Activated CD8-positive, alpha-beta memory T cell treated with anti-CD3 and anti-CD28 coated beads, Interleukin-2, amount 50 U/mL, for 24 hours (primary cell): ENCODE data around the gene ARHGAP23.

ENCODE experiments used
- DNase-seq: peaks from one replicate; pipeline ENCODE4 v3.0.0-alpha.2; 2020; ENCODE audit errors: extremely low read depth

ARHGAP23 gene

DNA sequence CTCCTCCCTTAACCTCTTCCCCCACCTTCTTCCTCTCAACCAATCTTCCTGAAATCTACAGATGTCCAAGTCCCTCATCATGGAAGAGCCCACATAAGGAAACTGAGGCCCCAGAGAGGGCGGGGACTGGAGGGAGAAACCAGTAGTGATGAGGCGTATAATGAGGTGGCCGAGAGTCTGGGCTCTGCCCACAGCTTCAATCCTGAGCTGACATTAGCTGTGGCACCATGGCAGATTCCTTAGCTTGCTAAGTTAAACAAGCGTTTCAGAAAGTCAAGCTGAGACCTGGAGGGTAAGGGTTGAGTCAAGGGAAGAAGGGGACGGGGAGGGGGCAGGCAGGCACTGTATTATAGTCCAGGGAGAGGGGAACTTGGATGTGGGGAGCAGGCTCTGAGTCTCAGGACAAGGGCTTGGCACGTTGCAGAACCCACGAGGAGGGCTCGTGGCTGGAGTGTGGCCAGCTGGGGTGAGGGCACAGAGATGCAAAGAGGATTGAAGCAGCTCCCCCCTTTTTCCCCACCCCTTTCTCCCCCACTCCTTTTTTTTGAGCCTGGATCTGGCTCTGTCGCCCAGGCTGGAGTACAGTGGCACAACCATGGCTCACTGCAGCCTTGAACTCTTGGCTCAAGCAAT, 13.3 kb downstream of the ARHGAP23 start:
- no peak for DNase-seq

DNA sequence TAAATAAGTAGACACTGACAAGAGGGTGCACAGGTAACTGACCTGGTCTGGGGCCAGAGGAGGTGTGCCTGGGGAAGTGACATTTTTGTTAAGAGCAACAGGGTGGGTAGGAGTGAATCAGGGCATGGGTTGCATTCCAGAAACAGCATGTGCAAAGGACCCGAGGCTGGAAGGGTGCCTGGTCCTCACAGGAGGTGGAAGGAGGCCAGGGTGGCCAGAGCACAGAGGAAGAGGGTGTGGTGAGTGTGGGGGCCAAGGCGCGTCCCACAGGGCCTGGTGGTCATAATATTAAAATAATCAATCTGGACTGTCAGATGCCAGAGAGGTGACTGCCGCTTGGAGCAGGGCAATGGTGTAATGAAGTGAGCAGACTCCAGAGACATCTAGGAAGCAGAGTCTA, 14.3 kb downstream of the ARHGAP23 start:
- no peak for DNase-seq

DNA sequence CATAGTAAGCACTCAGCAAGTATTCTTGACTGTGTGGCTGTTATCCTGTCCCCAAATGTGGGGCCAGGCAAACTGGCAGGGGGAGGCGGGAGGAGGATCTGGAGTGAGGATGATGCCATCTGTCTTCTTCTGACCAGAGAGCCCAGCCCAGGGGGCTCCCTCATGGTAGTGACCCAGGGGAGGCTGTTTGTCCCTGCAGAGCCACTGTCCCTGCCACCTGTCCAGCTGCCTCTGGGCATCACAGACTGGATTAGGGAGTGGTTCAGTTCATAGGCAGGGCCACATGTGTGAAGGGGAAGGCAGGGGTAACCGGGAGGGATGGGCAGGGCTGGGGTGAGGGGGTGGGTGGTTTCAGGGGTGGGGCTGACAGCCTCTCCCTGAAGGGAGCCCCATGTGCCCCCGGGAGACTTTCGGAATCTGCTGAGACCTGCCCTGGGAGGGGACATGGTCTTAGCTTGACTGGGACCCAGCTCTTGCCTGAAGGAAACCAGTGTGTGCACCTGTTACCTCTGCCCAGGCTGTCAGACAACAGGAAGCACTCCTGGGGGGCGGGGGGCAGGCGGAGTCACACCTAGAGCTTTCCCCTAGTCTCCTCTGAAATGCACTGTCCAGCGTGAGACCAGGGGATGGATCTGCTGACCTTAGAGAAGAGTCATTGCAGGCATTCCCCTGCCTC, 15.2 kb downstream of the ARHGAP23 start:
- no peak for DNase-seq

DNA sequence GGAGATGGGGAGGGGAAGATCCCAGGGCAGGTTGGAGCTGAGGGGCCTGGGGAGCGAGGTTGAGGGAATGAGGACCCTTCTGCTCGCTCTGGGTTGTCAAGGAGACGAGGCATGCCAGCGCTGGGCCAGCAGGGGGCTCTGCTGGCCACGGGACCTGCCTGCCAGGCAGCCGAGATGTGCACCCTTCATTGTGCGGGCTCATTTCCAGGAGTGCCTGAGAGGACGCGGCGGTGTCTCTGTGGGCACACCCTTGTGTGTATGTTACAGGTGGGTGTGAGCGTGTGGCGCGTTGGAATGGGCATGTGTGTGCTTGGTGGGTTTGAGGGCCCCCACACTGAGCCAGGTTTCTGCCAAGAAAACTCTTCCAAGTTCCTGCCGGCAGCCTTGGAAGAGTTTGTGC, 15.9 kb downstream of the ARHGAP23 start:
- DNase-seq = no peak

DNA sequence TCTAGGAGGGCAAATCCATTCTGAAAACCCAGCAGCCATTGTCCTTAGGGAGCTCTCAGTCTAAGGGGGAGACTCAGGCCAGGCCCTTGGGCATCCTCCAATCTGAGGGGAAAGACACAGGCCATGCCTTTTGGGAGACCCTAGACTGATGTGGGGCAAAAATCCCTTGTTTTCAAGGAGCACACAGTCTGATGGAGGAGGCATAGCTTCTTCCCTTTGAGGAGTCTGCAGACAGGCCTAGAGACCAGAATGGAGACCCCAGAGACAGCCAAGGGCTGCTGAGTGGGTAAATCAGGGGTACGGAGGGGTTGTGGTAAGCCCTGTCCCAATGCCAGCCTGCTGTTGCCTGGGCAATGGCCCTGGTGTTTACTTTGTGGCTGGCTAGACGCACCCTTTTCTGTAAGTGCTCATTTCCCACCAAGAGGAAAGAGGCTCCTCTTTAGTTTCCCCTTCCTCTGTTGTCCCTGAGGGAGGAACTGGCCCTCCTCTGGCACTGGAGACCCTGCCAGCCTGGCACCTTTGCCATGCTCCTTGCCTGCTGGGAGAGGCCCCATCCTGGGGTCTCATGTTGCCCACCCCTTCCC, 19.3 kb downstream of the ARHGAP23 start:
- no peak for DNase-seq

DNA sequence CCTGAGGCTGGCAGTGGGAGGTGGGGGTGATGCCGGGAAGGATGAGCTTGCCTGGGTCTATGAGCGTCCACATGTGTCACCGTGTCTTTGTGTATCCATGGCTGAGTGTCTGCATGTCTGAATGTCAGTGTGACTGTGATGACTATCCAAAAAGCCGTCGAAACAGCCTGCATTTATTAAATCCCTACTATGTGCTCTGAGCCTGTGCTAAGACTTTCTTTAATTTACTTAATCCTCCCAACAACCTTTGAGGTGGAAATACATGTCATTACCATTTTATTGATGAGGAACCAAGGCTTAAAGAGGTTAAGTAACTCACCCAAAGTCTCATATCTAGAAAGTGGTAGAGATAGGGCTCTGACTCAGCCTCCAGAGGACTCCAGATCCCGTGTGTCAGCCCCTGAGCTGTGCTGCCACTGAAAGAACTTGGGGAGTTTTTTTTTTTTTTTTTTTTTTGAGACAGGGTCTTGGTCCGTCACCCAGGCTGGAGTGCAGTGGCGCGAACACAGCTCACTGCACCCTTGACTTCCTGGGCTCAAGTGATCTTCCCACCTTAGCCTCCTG, 20.0 kb downstream of the ARHGAP23 start:
- DNase-seq = no peak

DNA sequence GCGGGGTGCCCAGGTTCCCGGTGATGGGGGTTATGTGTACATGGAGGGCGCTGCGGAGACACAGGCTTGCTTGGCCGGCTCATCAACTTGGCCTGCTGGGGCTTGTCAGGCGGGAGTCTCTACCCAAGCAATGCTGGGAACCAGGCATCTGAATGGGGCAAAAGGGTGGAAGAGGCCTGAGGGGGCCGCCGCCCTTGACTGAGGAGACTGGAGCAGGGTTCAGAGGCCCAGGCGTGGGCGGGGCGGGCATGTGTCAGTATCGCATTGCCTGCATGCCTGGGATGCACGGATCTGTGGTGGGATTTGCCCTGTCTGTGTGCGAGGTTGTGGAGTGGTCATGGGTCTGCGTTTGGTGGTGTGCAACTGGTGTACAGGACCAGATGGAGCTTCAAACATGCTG, 21.1 kb downstream of the ARHGAP23 start:
- DNase-seq = no peak

DNA sequence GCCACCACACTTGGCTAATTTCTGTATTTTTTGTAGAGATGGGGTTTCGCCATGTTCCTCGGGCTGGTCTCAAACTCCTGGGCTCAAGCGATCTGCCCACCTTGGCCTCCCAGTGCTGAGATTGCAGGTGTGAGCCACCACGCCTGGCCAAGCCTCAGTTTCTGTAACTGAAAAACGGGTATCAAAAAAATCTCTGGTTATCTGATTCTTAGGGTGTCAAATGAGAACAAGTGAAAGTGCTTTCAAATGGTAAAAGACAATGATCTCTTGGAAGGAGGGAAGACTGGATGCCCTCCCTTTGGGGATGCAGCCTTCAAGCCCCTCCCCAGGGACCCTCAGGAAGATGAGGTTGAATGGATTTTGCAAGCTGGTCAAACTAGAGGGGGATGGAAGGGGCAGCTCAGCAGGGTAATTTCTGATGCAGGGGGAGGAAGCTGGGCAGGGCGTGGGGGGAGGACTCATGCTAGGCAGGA, 22.3 kb downstream of the ARHGAP23 start:
- DNase-seq = no peak

DNA sequence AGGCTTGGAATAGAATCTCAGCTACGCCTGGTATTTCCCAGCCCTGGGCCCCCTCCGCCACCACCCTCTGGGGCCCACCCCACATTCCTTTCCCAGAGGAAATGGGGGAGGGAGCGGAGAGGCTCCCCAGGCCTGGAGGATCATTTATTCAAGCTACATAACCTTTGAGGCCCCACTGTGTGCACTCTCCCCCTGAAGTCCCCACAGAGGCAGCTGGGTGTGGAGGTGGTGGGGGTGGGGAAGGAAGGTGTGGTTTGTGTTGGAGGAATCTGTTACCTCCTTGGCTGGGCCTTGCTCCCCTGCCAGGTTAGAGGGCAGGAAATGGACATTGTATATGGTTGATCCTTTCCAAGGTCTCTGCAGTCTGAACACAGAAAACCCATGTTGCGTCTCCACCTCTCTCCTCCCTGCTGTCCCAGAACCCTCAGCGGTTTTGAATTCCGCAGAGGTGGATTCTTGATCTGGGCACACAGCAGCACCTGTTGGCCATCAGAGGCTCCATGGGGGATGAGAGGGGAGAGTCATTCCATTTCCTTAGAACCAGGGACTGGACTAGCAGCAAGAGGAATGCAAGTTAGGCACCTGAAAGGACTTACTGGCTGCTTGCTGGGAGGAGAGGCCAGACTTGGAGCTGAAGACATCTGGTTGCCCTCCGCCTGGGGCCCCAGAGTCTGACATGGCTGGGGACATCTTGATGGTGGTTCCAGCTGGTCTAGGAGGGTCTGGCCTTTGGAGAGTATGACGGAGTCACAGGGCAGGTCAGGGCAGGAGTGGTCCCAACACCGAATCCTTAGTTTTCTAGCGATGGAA, 23.0 kb downstream of the ARHGAP23 start:
- no peak for DNase-seq

DNA sequence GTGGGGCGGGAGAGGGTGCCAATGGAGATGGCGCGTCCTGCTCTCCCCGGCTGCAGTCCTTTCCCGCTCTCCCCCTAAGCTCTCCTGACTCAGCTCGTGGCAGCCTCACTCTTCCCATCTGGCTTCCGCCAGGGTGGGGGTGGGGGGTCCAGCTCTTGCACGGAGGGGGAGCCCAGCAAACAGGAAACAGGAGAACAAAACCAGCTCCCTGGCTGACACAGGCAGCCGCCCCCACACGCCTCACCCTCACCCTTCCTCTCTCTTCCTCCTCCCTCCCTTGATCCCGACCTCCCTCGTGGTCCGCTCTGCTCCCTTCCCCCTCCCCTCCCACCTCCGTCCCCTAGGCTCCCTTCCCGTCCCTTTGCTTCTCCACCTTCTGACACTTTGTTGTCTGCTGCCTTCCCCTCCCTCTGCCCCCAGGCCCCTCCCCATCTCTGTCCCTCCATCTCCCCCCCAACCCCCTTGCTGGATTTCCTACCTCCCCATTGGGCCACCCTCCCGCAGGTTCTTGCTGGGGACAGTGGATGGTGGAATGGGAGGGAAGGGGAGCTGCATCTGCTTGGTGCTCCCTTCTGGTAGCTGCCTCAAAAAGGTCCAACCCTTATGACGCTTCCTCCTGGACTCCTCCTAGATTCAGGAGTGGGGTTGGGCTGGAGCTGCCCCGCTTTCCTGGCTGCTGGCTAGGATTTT, 23.7 kb downstream of the ARHGAP23 start:
- DNase-seq = no peak

DNA sequence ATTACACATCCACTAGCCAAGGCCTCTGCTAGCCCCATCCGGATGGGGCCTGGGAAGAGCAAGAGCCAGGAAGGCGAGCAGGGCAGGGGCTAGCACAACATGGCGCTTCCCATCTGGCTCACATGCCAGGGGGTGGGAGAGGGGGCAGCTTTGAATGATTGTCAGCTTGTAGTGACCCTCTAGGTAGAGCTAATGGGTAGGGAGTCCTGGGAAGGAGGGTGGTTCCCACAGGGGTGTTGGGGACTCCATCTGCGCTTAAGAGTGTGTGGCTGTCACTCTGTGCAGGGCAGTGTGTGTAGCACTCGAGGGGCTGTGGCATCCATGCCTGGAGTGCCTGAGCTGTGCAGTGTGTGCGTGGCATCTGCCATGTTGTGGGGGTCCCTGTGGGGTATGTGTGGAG, 24.5 kb downstream of the ARHGAP23 start:
- no peak for DNase-seq

DNA sequence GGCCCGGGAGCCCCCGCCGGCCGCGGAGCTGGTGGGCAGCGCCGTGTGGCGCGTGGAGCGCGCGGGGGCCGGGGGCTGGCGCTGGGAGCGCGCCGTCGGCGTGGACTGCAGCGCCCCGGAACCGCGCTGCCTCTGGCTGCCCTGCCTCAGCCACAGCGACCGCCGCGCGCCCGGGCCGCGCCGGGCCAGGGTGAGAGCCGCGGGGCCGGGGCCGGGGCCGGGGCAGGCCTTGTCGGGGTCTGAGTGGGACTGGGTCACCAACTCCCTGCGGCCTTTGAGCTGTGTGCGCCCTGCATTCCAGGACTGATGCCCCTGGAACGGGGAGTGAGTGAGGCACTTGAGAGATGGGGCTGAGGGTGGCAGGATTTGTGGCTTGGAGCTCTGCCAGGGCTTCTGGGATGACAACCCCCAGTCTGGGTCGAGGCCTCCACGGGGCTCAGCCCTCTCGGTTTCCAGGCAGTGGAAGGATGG, 25.7 kb downstream of the ARHGAP23 start:
- no peak for DNase-seq

DNA sequence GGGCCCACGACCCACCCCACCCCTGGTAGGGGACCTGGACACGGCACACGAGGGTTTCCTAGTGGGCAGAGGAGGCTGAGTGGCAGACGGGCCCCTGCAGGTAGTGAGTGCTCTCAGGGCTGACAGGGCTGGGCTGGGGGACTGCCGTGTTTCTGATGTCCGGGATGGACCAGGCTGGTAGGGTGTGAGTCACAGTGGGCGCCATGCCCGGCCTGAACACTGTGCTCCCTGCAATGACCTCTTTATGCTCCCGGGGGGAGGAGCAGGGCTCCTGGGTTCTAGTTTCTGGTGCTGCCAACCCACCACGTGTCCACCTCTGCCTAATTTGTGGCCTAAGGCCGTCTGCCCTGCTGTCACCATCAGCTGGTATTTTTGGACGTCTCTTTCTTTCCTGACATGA, 26.3 kb downstream of the ARHGAP23 start:
- no peak for DNase-seq

DNA sequence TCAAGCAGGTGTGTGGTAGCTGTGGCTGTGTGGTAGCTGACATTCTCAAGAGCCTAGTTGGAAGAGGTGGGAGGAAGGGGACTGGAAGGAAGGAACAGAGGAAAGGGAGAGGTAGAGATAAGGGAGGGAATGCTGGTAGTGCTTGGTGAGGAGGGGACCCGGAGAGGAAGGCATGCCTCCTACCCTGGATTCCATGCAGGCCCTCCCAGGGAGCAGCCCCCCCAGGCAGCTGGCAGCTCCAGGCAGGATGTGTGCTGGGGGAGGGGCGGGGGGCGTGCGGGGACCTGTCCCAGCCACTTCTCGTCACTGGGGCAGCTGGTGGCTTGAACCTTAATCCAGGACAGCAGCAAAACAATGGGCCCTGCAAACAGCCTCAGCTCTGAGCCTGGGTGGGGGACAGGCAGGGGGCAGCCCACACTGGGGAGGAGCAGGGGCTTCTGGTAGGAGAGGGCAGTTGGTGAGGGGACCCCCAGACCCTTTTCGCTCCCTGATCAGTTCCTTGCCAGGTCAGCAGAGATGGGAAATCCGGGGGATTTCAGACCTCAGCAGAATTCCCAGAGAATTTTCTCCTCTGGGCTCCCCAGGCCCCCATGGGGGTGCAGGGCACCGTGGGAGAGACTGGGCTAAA, 27.1 kb downstream of the ARHGAP23 start:
- no peak for DNase-seq

DNA sequence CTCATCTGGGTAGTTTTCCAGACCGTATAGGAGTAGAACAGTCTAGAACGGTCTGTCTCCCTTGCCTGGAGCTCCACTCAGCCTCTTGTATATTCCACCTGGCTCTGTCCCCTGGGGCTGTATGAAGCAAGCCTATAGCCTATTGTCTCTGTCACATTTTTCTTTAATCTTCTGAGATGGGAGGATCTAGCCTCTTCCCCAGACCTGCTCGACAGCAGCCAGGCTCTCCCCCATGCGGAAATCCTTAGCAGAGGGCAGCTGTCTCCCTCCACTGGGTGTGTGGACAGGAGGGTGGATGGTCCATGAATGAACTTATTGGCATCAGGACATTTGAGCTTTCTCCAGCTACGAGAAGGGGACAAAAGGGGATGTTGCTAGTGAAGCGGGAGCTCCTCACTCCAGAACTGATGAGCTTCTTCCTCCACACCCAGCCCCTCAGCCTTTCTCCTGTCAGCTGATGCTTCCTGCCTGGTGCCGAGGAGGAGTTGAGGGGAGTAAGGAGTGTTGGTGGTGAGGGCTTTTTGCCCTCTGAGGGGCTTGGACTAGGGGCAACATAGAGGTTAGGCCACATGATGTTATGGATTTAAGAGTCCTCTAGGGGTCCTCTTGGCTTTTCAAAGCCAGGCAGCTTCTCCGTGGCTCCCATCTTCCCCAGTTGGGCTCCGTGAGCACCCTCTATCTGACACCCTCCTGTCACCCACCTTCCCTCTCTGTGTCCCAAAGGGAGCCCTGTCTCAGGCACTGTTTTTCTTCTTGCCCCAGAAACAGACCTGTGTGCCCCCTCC, 28.0 kb downstream of the ARHGAP23 start:
- DNase-seq = no peak

DNA sequence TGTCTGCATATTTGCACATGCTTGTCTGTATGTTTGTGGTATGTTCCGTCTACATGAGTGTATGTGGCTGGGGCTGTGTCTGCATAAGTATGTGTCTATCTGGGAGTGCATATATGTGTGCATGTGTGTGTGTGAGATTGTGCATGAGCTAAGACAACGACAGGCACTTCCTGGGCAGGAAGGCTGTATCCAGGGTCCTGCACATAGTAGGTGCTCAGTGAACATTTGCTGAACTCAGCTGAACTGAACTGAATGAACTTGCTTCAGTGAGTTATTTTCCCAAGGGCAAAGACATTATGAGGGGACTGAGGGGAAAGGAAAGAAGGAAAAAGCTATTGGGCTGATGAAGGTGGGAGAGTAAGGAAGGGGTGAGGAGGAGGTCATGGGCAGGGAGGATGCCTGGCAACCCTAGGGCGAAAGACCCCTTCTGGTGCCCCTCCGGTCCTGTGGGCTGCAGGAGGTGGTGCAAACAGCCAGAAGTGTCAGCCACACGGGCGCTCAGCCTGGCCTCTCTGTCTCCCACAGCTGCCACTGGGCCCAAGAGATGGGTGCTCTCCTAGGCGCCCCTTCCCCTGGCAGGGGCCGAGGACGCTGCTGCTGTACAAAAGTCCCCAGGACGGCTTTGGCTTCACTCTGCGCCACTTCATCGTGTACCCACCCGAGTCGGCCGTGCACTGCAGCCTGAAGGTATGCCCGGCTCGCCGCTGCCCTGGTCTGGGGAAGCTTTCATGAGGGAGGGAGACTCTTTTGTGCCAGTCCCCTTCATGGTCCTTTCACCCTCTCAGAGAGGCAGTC, 29.5 kb downstream of the ARHGAP23 start:
- no peak for DNase-seq

DNA sequence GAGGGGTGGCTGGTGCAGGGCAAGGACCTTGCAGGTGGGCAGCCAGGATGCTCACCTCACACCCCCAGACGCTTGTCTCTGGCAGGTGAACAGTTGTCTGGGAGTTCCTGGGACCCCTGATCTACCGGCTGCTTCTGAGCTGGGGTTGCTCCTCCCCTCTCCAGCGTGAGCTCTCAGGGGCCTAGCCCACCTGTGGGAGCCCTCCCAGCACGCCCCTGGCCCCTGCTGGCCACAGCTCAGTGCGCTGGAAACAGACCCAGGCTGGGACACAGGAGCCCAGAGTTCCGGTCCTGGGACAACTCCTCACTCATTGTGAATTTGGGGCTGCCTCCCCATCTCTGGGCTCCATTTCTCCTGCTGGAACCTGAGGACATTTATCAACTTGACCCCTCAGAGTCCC, 30.3 kb downstream of the ARHGAP23 start:
- no peak for DNase-seq

DNA sequence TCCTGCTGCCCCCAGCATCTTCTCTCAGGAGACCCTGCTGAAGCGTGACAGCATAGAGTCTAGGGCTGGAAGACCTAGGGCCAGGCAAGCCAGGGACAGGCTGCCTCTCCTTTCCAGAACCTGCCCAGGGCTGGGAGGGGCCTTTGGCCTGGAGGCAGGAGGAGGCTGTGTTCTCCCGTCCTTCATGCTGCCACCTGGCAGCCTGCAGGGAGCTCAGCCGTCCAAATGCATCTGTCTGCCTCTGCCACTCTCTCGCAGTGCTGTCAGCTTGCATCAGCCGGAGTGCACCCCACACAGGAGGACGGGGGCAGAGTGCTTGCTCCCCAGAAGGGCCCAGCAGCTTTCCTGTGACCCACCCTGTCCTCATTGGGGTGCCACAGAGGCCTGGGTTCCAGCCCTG, 31.3 kb downstream of the ARHGAP23 start:
- no peak for DNase-seq

DNA sequence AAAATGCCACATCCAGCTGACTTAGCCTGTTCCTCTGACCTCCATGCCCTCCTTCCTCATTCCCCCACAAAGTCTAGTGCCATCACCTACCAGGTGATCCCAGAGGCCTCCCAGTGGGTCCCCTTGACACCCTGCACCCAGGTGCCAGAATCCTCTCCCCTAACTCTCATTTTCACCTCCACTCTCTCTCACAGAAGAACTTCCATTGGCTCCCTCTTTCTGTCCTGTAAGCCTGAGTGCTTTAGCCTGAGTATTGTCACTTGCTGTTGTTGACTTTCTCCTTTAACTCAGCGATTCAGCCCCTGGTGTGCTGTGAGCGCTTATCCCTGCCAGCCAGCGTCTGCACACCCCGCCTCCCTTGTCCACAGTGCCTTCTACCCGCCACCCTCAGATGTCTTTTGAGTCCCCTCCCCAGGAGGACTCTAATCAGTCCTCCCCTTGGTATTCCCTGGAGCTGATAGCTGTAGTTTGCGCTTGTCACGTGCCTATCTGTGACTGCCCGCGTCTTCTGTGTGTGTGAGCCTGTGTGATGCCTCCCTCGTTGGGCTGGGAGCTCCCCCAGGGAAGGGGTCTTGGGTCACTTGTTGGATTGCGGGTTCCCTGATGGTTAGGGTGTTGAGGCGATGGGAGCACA, 31.9 kb downstream of the ARHGAP23 start:
- no peak for DNase-seq
